Right atrium auricular region (tissue), 2 donors: ENCODE measurements around the gene TXNDC2. TPM values are rescaled to one million over a fixed set of nuclear protein-coding genes. Genes with fewer than 3 reads are reported as not detected.
"Not testable (repeated sequence)": the region's sequence is repeated elsewhere in the genome, so short reads cannot be mapped to it uniquely, and the experiment has no call there.

Source experiments
- DNase-seq: peaks from one replicate; pipeline ENCODE4 v3.0.0-alpha.2; 2019; ENCODE audit warnings: low spot score
- H3K27ac ChIP-seq, 2 donors: fragments of 200-600 bp; sonication (generic); 1 replicate in 1 of 2; 2 replicates in 1 of 2; pipeline ENCODE4 v1.5.1; 2016 to 2019
- H3K27me3 ChIP-seq, 2 donors: fragments of 200-600 bp; sonication (generic); one replicate each; pipeline versions ENCODE4 v1.5.1 to v1.6.0; 2017 to 2019
- H3K36me3 ChIP-seq: fragments of 200-600 bp; sonication (generic); one replicate; pipeline ENCODE4 v1.5.1; 2016
- H3K4me1 ChIP-seq, 2 donors: fragments of 200-600 bp; sonication (generic); one replicate each; pipeline versions ENCODE4 v1.5.1 to v1.6.0; 2017 to 2019
- H3K4me3 ChIP-seq, 2 donors: fragments of 200-600 bp; sonication (generic); 1 replicate in 1 of 2; 2 replicates in 1 of 2; pipeline ENCODE4 v1.5.1; 2017 to 2019; ENCODE audit warnings: mild to moderate bottlenecking in 1 of 2, moderate library complexity in 1 of 2
- H3K9me3 ChIP-seq, 2 donors: fragments of 200-600 bp; sonication (generic); one replicate each; pipeline ENCODE4 v1.5.1; 2019
- CTCF ChIP-seq, 2 donors: fragments of 200-600 bp; sonication (generic); IDR thresholded peaks; one replicate each; pipeline ENCODE4 v1.5.1; 2019; ENCODE audit warnings: antibody characterized with exemption in 2 of 2
- total RNA-seq, 2 donors: library from RNA; depleted of rRNA; stranded (reverse); fragments of >200 nt; gene quantifications; one replicate each; pipeline ENCODE4 v1.1.0, GENCODE V29; 2016

Gene TXNDC2
- total RNA-seq, 2 donors from 2014 or later, result not detected

- Histone ChIP-seq H3K9me3 (no peaks in the 10 kb centered on the region), H3K4me3 (no peak overlapping the region), H3K36me3 (no peaks in the 10 kb centered on the region), H3K4me1 (peaks cover 0 to 18% of the 10 kb centered on the region in 2 donors), H3K27ac (no peak overlapping the region), H3K27me3 (no peaks in the 10 kb centered on the region)
- no peak for TF ChIP-seq CTCF (IDR thresholded peaks at IDR 0.05)
- DNase-seq, result no peak
These were observed 29.7 kb upstream of the TXNDC2 start for GRCh38 chr18:9856092-9856491.

DNA sequence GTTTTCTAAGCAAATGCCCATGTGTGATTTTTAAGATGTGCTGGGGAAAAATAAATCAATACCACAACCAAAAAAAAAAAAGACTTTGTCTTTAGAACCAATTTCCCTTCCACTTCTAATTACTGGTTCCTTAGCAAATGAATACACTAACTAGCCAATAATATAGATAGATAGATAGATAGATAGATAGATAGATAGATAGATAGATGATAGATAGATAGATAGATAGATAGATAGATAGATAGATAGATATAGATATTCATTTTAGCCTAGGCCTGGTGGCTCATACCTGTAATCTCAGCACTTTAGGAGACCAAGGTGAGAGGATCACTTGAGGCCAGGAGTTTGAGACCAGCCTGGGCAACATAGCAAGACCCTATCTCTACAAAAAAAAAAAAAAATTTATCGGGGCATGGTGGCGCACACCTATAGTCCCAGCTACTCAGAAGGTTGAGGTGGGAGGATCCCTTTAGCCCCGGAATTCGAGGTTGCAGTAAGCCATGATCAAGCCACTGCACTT is 28.2 kb upstream of the TXNDC2 start:
- Histone ChIP-seq H3K27ac (peak overlapping the region in 1 of 2 donors; percentile 78), H3K4me1 (peaks cover 0 to 18% of the 10 kb centered on the region in 2 donors)
- not testable (repeated sequence) for DNase-seq, H3K27me3 ChIP-seq, H3K9me3 ChIP-seq, H3K4me3 ChIP-seq, H3K36me3 ChIP-seq

GRCh38 chr18:9858642-9859041 is 27.1 kb upstream of the TXNDC2 start:
- TF ChIP-seq CTCF (IDR thresholded peaks at IDR 0.05), result no peak
- peaks cover 0 to 18% of the 10 kb centered on the region in 2 donors for H3K4me1 ChIP-seq
- DNase-seq, result peak; percentile 5
- H3K36me3 ChIP-seq, result no peaks in the 10 kb centered on the region
- no peak overlapping the region for H3K4me3 ChIP-seq
- peak overlapping the region; percentile 39 to 78 for H3K27ac ChIP-seq
- no peaks in the 10 kb centered on the region for H3K27me3 ChIP-seq
- H3K9me3 ChIP-seq, result no peaks in the 10 kb centered on the region

DNA sequence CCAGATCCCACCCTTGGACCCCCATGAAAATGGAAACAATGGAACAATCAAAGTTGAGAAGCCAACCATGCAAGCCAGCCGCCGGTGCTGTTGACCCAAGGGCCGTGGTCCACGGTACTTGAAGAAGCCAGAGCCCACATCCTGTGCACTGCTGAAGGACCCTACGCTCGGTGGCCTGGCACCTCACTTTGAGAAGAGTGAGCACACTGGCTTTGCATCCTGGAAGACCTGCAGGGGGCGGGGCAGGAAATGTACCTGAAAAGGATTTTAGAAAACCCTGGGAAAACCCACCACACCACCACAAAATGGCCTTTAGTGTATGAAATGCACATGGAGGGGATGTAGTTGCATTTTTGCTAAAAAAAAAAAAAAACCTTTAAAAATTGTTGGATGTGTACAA is 26.5 kb upstream of the TXNDC2 start:
- peak; percentile 48 for DNase-seq
- Histone ChIP-seq H3K4me1 (peaks cover 0 to 18% of the 10 kb centered on the region in 2 donors), H3K27ac (peak overlapping the region; percentile 39 to 78), H3K4me3 (no peak overlapping the region), H3K36me3 (no peaks in the 10 kb centered on the region), H3K27me3 (no peaks in the 10 kb centered on the region), H3K9me3 (no peaks in the 10 kb centered on the region)
- no peak for TF ChIP-seq CTCF (IDR thresholded peaks at IDR 0.05)

DNA sequence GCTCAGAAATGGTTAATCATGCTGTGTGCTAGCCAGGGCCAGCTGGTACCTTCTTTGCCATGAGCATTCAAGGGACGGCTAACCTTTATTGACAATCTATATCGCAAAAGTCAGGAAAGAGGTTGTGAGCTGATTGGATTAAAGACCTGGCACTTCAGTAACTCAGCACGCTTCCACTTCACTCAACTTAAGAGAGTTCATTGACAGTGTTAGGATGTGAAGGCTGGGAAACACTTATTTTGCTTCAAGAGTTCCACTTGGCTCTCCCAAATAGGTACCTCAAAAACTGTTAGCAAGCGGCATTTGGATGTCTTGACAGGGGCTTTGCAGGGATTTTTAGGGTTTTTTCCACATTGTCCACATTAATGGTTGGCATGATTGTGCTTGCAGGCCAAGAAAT is 25.1 kb upstream of the TXNDC2 start:
- Histone ChIP-seq H3K4me1 (peaks cover 0 to 18% of the 10 kb centered on the region in 2 donors), H3K4me3 (no peak overlapping the region), H3K9me3 (peaks cover 0 to 5% of the 10 kb centered on the region in 2 donors), H3K27ac (no peak overlapping the region), H3K27me3 (no peaks in the 10 kb centered on the region), H3K36me3 (no peaks in the 10 kb centered on the region)
- DNase-seq, result peak; percentile 21
- TF ChIP-seq CTCF (IDR thresholded peaks at IDR 0.05), result no peak

DNA sequence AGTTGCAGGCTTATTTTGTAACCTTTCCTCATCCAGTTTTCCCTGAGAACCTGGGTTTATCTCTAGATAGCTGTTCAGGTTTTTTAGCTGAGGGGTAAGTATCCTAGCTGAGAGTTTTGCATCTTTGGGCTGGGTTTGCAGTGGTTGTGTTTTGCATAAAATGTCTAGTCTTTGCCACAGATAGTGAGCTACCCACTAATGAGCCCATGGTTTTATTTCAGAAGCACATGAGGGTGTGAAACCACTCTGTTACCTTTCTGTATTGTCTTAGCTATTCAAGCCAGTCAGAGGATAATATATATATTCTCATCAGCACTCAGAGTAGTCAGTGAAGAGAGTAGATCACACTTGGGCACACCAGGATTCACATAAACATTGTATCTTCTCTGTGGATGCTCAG is 24.6 kb upstream of the TXNDC2 start:
- no peak overlapping the region for H3K27ac ChIP-seq

More for the DNA sequence above, 24.6 kb upstream of the TXNDC2 start:
- Histone ChIP-seq H3K4me1 (peaks cover 0 to 16% of the 10 kb centered on the region in 2 donors), H3K27me3 (no peaks in the 10 kb centered on the region), H3K9me3 (peaks cover 0 to 9% of the 10 kb centered on the region in 2 donors), H3K36me3 (no peaks in the 10 kb centered on the region), H3K4me3 (no peak overlapping the region)
- no peak for TF ChIP-seq CTCF (IDR thresholded peaks at IDR 0.05)
- no peak for DNase-seq
